HEK293T (cell line): Measurements from ENCODE around the gene ARL1.
"Not testable (repeated sequence)": the region's sequence is repeated elsewhere in the genome, so short reads cannot be mapped to it uniquely, and the experiment has no call there.

Source experiments
- CTCF ChIA-PET: fragments of 350-600 bp; formaldehyde crosslinking; extraction: SDS; loops from one replicate; lab custom pipeline; 2021; ENCODE audit warnings: antibody characterized with exemption, inconsistent platforms; lab: Yijun Ruan, JAX
- POLR2A ChIA-PET: fragments of 350-600 bp; formaldehyde crosslinking; extraction: SDS; loops from one replicate; lab custom pipeline; 2020; ENCODE audit warnings: antibody characterized with exemption, inconsistent platforms; lab: Yijun Ruan, JAX
- DNase-seq: peaks from one replicate; pipeline ENCODE4 v3.0.0; 2012; ENCODE audit warnings: mixed read lengths; ENCODE audit errors: extremely low spot score
- ARNT ChIP-seq: fragments of 450-650 bp; IDR thresholded peaks from 2 replicates; pipeline ENCODE4 v1.6.1; 2017; ENCODE audit warnings: mild to moderate bottlenecking
- BHLHE40 ChIP-seq: fragments of 450-650 bp; IDR thresholded peaks from 2 replicates; pipeline ENCODE4 v1.6.1; 2016; ENCODE audit warnings: mild to moderate bottlenecking, moderate library complexity, borderline replicate concordance
- CTBP1 ChIP-seq: fragments of 450-650 bp; IDR thresholded peaks from 2 replicates; pipeline ENCODE4 v1.6.1; 2016; ENCODE audit warnings: borderline replicate concordance
- ELF4 ChIP-seq: fragments of 450-650 bp; IDR thresholded peaks from 2 replicates; pipeline ENCODE4 v1.6.1; 2017; ENCODE audit warnings: antibody characterized with exemption
- FOXA1 ChIP-seq: fragments of 450-650 bp; IDR thresholded peaks from 2 replicates; pipeline ENCODE4 v1.6.1; 2016; ENCODE audit warnings: mild to moderate bottlenecking
- FOXK2 ChIP-seq: fragments of 450-650 bp; IDR thresholded peaks from 2 replicates; pipeline ENCODE4 v1.6.1; 2016; ENCODE audit warnings: mild to moderate bottlenecking
- FOXM1 ChIP-seq: fragments of 450-650 bp; IDR thresholded peaks from 2 replicates; pipeline ENCODE4 v1.6.1; 2017; ENCODE audit warnings: mild to moderate bottlenecking, borderline replicate concordance
- HDGF ChIP-seq: fragments of 450-650 bp; IDR thresholded peaks from 2 replicates; pipeline ENCODE4 v1.6.1; 2017; ENCODE audit warnings: antibody characterized with exemption, borderline replicate concordance
- L3MBTL2 ChIP-seq: fragments of 450-650 bp; conservative IDR thresholded peaks from 2 replicates; pipeline ENCODE4 v1.6.1; 2016; ENCODE audit warnings: mild to moderate bottlenecking
- LEF1 ChIP-seq: fragments of 450-650 bp; IDR thresholded peaks from 2 replicates; pipeline ENCODE4 v1.6.1; 2017; ENCODE audit warnings: mild to moderate bottlenecking, borderline replicate concordance
- NFRKB ChIP-seq: fragments of 450-650 bp; IDR thresholded peaks from 2 replicates; pipeline ENCODE4 v1.6.1; 2016; ENCODE audit warnings: mild to moderate bottlenecking, moderate library complexity
- PKNOX1 ChIP-seq: fragments of 450-650 bp; IDR thresholded peaks from 2 replicates; pipeline ENCODE4 v1.6.1; 2016
- SP1 ChIP-seq: fragments of 450-650 bp; IDR thresholded peaks from 2 replicates; pipeline ENCODE4 v1.6.1; 2017
- SUZ12 ChIP-seq: fragments of 450-650 bp; IDR thresholded peaks from 2 replicates; pipeline ENCODE4 v1.6.1; 2016; ENCODE audit warnings: mild to moderate bottlenecking
- TARDBP ChIP-seq: fragments of 450-650 bp; IDR thresholded peaks from 2 replicates; pipeline ENCODE4 v1.6.1; 2016
- ZNF384 ChIP-seq: fragments of 450-650 bp; IDR thresholded peaks from 2 replicates; pipeline ENCODE4 v1.6.1; 2016

Gene ARL1

GRCh38 chr12:101407436-101408345 lies at the start of gene ARL1:
TSS of gene ARL1 (minus strand) at chr12:101407772. CDS start at chr12:101407645, 127 bp downstream.
- peak; percentile 76 for DNase-seq
- CTCF ChIA-PET = interaction anchor here (0.6 to 1.3 kb wide), 3 partner anchors 12 to 422 kb away, joined by 3 read pairs; no protein-coding TSS in a partner anchor
- peak; percentile 86 for TF ChIP-seq L3MBTL2
- no peak for TF ChIP-seq NFRKB
- POLR2A ChIA-PET = interaction anchor here (0.9 to 1.6 kb wide), 5 partner anchors 10 to 423 kb away, joined by 3 to 4 read pairs (median 3); partner anchors contain the start of gene GNPTAB

GRCh38 chr12:101455685-101456084 lies 48.1 kb upstream of the ARL1 start:
- DNase-seq = no peak
- TF ChIP-seq LEF1 = no peak
- TF ChIP-seq FOXM1 = no peak
- TF ChIP-seq ELF4 = no peak
- TF ChIP-seq ZNF384 = no peak
- TF ChIP-seq FOXA1 = no peak
- TF ChIP-seq SP1 = no peak
- no peak for TF ChIP-seq FOXK2
- TF ChIP-seq HDGF = no peak
- TF ChIP-seq CTBP1 = no peak
- no peak for TF ChIP-seq SUZ12
- TF ChIP-seq PKNOX1 = no peak
- no peak for TF ChIP-seq L3MBTL2
- no peak for TF ChIP-seq TARDBP
- TF ChIP-seq ARNT = no peak
- no peak for TF ChIP-seq NFRKB
- no peak for TF ChIP-seq BHLHE40
- POLR2A ChIA-PET = no interaction called here
- CTCF ChIA-PET = no interaction called here

- no peak for DNase-seq
- ChIA-PET CTCF (no interaction called here), POLR2A (no interaction called here)
- no peak for TF ChIP-seq ELF4
- TF ChIP-seq SUZ12 = no peak
- no peak for TF ChIP-seq ARNT
- TF ChIP-seq SP1 = no peak
- no peak for TF ChIP-seq FOXM1
- TF ChIP-seq L3MBTL2 = no peak
- TF ChIP-seq FOXA1 = no peak
- TF ChIP-seq ZNF384 = no peak
Observed at GRCh38 chr12:101441461-101442224, 34.1 kb upstream of the ARL1 start.

GRCh38 chr12:101439236-101439635 lies 31.7 kb upstream of the ARL1 start:
- no peak for DNase-seq
- no peak for TF ChIP-seq BHLHE40
- no peak for TF ChIP-seq SP1
- no peak for TF ChIP-seq ZNF384
- TF ChIP-seq ELF4 = no peak
- TF ChIP-seq L3MBTL2 = no peak
- no peak for TF ChIP-seq SUZ12
- ChIA-PET POLR2A (no interaction called here), CTCF (no interaction called here)

- POLR2A ChIA-PET = no interaction called here
- no peak for TF ChIP-seq SUZ12
- TF ChIP-seq ELF4 = no peak
- DNase-seq = no peak
- CTCF ChIA-PET = no interaction called here
Observed at GRCh38 chr12:101436136-101436535, 28.6 kb upstream of the ARL1 start.

GRCh38 chr12:101430456-101430855 lies 22.9 kb upstream of the ARL1 start:
- ChIA-PET CTCF (no interaction called here), POLR2A (no interaction called here)

GRCh38 chr12:101424620-101425019 lies 17.0 kb upstream of the ARL1 start:
- CTCF ChIA-PET = interaction anchor here (0.6 kb wide), 1 partner anchor 10 kb away, joined by 3 read pairs; no protein-coding TSS in a partner anchor
- POLR2A ChIA-PET = no interaction called here
- TF ChIP-seq ELF4 = no peak
- no peak for TF ChIP-seq FOXK2
- no peak for TF ChIP-seq SP1
- TF ChIP-seq ARNT = no peak
- no peak for TF ChIP-seq NFRKB
- TF ChIP-seq FOXA1 = no peak
- no peak for TF ChIP-seq L3MBTL2
- no peak for TF ChIP-seq LEF1
- TF ChIP-seq TARDBP = no peak
- TF ChIP-seq PKNOX1 = no peak
- no peak for TF ChIP-seq ZNF384
- no peak for TF ChIP-seq CTBP1
- no peak for TF ChIP-seq FOXM1
- no peak for TF ChIP-seq BHLHE40
- TF ChIP-seq HDGF = no peak
- TF ChIP-seq SUZ12 = no peak
- DNase-seq = no peak

More at GRCh38 chr12:101430456-101430855, 22.9 kb upstream of the ARL1 start:
- TF ChIP-seq ZNF384 (no peak), CTBP1 (no peak), BHLHE40 (no peak), FOXA1 (no peak), SP1 (no peak), FOXK2 (no peak), SUZ12 (no peak), NFRKB (no peak), HDGF (no peak), ELF4 (no peak), FOXM1 (no peak), L3MBTL2 (no peak), TARDBP (no peak)
- no peak for DNase-seq

GRCh38 chr12:101422066-101422465 lies 14.5 kb upstream of the ARL1 start:
- CTCF ChIA-PET = interaction anchor here (0.6 kb wide), 1 partner anchor 1047 kb away, joined by 4 read pairs; no protein-coding TSS in a partner anchor
- DNase-seq = not testable (repeated sequence)
- POLR2A ChIA-PET = interaction anchor here (1.3 kb wide), 1 partner anchor 15 kb away, joined by 3 read pairs; no protein-coding TSS in a partner anchor
